Midbrain (tissue), 1 donor: ENCODE results near the gene TMEM132A.
A peak's percentile ranks its signal among the peaks of the same experiment; 100 is the strongest.
"Not testable (repeated sequence)": the region's sequence is repeated elsewhere in the genome, so short reads cannot be mapped to it uniquely, and the experiment has no call there.

Experiments
- DNase-seq: peaks from one replicate; lab custom pipeline; 2025; lab: John Stamatoyannopoulos, UW

The TMEM132A gene

GRCh38 chr11:60905047-60905446 is 19.2 kb upstream of the TMEM132A start:
- no peak for DNase-seq

GRCh38 chr11:60905551-60906113 is 18.6 kb upstream of the TMEM132A start:
- DNase-seq = no peak

GRCh38 chr11:60906132-60906972 is 17.9 kb upstream of the TMEM132A start, which contains the start of gene PRPF19:
Gene PRPF19, minus strand, starts transcription at chr11:60906585. Its CDS starts 203 bp downstream, at chr11:60906382.
- peak; percentile 98 for DNase-seq

DNA sequence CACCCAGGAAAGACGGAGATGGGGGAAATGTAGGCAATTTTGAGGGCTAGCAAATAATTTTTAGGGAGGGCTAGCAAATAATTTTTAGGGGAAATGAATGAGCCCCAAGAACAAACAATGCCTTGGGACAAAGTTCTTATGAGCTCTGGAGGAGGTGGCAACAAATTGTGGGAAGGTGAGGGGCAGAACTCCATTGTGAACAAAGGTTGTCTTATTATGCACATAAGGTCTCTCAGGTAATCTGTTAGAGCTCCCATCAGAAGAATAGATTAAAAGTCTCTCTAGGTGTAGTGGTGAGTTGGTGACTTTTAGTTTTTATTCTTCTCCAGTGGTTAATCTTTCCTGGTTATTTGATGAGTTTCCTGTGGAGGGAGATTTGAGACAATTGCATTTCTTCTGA is 15.5 kb upstream of the TMEM132A start:
- DNase-seq = no peak

GRCh38 chr11:60909680-60910280 is 14.5 kb upstream of the TMEM132A start:
- DNase-seq = not testable (repeated sequence)

GRCh38 chr11:60910281-60910687 is 14.0 kb upstream of the TMEM132A start:
- DNase-seq = peak; percentile 23

DNA sequence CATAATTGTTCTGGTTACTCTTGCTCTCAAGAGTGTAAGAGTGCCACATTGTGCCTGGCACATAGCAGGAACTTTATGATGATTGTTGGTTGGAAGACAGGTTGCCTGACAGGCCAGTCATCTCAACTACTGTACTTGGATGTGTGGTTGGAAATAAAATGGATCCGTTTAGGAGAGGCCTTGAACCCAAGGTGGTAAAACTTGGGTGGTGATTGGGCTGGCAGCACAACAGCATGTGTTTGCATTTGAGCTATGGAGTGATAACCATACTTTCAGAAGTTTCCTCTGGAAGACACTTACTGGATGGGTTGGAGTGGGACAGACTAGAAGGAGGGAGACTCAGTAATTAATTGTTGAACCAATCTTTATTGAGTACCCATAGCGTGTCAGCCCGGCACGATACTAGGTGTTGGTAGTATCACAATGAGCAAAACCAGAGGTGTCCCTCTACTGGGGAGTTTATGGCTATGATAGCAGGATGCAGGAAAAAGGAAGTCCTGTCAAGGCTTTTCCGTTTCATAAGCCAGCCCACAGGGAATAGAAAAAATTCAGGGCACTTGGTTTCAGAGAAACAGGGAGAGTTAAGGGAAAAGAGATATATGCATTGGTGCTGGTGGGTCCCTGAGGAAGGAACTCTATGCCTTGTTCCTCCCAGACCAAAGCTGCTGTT is 13.4 kb upstream of the TMEM132A start:
- no peak for DNase-seq

GRCh38 chr11:60912223-60912850 is 11.9 kb upstream of the TMEM132A start:
- no peak for DNase-seq

GRCh38 chr11:60912851-60913528 is 11.3 kb upstream of the TMEM132A start:
- DNase-seq = no peak

DNA sequence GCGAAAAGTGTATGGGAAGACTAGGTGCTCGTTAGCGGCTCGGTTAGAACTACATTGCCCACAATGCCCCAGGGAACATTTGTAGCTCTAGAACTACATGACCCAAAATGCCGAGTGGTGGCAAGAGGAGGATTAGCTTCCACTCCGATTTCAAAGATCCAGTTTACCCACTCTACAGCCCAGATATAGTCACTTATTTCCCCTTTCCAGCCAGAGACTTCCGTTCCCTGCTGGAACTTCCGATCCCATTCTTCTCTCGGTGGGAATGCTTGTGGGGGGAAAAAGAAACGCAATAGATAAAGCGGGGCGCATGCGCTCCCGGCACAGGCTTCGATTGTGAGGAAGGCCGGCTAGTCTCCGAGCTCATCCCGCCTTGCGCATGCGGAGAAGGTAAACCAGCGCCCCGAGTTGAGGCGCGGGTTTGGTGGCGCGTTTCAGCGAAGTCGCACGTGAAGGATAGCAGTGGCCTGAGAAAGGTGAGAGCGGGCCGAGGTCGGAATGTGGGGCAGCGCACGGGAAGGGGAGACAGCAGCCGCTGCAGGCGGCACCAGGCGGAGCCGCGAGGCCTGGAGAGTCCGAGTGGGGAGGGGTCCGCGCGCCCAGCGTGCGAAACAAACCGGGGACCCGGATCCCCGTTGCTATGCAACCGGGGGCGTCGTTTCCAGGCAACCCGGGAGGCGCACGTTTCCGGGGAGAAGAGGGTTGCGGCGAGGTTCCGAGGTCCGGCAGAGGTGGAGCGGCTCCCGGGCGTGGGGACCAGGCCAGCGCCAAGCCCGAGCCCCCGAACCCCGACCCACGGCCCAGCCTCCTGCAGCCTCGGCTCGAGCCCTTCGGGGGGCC is 10.2 kb upstream of the TMEM132A start, which contains the start of gene TMEM109:
TSS of gene TMEM109 (plus strand) at position 366 of the 840 bp plus-strand sequence. CDS start 5,536 bp downstream, outside the sequence.
- DNase-seq = peak; percentile 97

DNA sequence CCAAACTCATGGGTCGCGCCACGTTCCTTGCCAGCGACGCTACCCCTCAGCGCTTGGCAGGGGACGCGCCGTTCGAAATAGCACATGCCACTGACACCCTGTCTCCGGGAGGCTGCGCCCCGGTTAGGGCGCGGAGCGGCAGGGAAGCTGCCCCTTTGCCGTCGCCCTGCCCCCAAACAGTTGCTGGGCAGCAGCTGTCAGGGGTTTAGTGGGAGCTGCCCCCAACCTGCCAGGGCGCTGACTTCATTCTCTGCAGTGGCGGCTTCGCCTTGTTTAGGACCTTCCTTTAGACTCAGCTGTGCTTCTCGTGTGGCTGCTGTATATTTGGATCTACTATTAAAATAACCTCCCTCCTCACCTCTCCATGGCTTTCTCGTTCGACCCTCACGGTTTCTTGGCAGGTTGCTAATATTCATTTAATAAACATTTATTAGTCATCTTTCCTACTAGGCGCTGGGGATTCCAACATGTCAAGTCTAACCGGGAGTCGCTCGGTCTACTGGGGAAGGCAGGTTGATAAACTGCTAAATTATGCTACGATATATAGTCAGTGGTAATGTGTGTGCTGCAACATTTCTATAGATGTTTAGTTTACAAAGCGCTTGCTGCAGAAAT is 9.5 kb upstream of the TMEM132A start:
- DNase-seq = no peak

DNA sequence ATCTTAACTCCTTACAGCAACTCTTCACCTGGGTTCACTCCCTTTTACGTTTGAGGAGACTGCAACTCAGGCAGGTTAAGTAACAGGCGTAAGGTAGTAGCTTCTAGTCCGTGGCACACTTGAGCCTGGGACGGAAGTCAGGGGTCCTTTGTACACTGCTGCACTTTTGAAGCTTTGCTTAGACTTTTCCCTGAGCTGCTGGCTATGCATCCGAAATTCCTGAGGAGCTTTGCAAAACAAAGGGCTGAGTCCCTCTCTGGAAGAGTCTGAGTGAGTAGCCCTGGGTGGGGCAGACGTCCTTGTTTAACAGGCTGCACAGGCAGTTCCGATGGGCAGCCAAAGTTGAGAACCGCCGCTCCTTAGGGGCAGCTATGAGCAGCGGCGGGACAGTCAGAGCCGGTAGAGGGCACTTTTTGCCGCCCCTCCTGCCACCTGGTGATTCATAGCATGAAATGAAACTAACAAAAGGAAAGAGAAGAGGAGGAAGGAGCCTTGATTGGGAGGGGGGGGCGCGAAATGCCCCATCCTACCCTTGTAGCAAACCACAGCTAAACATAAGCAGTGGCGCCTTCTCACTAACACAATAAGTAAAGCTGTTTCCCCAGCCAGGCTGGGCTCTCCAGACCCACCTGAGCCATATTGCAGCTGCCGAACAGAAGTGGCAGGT is 8.9 kb upstream of the TMEM132A start:
- peak; percentile 59 for DNase-seq

DNA sequence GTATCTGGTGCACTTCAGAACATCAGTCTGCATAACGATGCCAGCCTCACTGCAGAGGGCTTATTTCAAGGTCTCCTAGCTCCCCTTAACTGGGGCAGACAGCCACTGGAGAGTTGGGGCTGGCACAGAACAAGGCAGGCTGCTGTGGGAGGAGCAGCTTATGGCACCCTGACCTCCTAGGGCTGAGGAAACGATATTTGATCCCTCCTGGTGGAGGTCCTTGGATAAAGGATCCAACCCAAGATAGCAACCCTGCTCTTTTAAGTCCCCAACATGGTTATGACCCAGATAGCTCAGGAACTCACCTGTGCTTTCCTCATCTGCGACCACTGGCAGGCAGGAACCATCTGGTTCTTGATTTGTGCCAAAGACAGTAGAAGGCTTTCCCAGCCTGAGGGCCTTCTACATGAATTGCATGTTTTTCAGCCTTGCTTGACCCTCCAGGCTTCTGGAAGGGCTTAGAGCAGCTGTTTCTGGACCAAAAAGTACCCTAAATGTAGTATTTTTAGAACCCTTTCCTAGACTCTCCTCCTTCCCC is 7.5 kb upstream of the TMEM132A start:
- DNase-seq = no peak

GRCh38 chr11:60917267-60917666 is 7.0 kb upstream of the TMEM132A start:
- no peak for DNase-seq

GRCh38 chr11:60918251-60918938 is 5.9 kb upstream of the TMEM132A start:
- no peak for DNase-seq

- no peak for DNase-seq
Measured at GRCh38 chr11:60918939-60919265, 5.4 kb upstream of the TMEM132A start.

DNA sequence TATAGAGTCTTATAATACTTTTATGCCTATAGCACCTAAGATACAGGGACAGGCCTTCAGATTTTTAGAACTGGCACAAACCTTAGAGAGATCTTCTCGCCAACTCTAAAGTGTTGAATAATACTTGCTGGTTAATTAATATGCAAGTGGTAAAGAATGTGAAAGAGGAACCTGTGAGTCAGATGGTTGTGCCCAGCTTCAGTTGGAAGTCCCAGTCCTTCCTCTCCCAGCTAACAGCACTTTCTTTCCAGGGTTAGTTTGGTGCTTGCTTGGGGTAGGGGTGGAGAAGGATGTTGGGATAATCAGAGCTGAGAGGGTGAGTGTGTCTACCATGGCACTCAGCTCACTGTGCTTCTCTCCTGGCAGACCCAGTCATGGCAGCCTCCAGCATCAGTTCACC is 4.9 kb upstream of the TMEM132A start:
- no peak for DNase-seq

DNA sequence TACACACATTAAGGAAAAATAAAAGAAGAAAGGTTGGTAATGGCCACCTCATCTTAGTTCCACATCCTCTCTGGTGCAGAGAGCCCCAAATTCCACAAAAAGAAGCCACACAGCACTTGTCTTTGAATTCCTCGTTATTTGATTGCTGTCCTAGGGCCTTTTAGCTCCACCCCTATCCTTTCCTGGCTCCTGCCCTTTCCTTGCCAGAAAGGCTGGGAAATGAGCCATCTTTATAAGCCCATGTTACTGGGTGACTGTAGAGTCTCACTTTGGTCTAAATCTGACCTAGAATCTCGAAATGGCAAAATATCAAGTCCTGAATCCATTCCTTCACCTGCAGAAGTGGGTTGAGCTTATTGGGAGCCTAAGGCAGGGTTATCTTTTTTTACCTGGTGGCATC is 4.3 kb upstream of the TMEM132A start:
- DNase-seq = peak; percentile 25

DNA sequence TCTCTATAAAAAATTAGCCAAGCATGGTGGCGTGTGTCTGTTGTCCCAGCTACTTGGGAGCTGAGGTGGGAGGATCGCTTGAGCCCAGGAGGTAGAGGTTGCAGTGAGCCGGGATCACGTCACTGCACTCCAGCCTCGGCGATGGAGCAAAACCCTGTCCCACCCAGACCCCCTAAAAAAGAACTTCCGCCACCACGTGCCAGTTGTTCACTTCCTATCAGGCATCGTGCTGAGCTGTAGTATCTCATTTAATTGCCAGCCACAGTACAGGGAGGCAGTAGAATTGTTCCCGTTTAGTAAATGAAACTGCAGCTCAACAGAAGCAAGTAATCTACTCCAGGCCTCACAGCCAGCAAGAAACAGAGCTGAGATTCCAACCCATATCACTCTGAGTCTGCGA is 3.0 kb upstream of the TMEM132A start:
- no peak for DNase-seq
